Loucy (cell line): ENCODE measurements around the gene DSCAM.

Source experiments
- H2AFZ ChIP-seq: fragments of 200-600 bp; sonication (generic); 2 replicates; pipeline ENCODE4 v1.6.0; 2016; ENCODE audit warnings: antibody characterized with exemption, mild to moderate bottlenecking, low read length, moderate library complexity
- H3F3A ChIP-seq: fragments of 200-600 bp; 2 replicates; pipeline ENCODE4 v1.6.0; 2016; ENCODE audit warnings: antibody characterized with exemption, low read depth, mild to moderate bottlenecking
- H3K27me3 ChIP-seq: fragments of 200-600 bp; sonication (generic); 2 replicates; pipeline ENCODE4 v1.6.1; 2014; ENCODE audit warnings: low read length, mild to moderate bottlenecking; ENCODE audit not compliant: insufficient read depth, poor library complexity, severe bottlenecking
- H3K36me3 ChIP-seq: fragments of 200-600 bp; sonication (generic); 2 replicates; pipeline ENCODE4 v1.6.1; 2016; ENCODE audit warnings: low read length; ENCODE audit not compliant: insufficient read depth
- H3K4me1 ChIP-seq: fragments of 200-600 bp; sonication (generic); 2 replicates; pipeline ENCODE4 v1.5.1; 2014; ENCODE audit warnings: low read length, mild to moderate bottlenecking; ENCODE audit not compliant: insufficient read depth, poor library complexity, severe bottlenecking
- H3K4me2 ChIP-seq: fragments of 200-600 bp; sonication (generic); 2 replicates; pipeline ENCODE4 v1.6.0; 2014; ENCODE audit warnings: antibody characterized with exemption, low read length, low read depth, mild to moderate bottlenecking; ENCODE audit not compliant: poor library complexity, severe bottlenecking
- H3K4me3 ChIP-seq: fragments of 200-600 bp; sonication (generic); 2 replicates; pipeline ENCODE4 v1.5.1; 2014; ENCODE audit warnings: low read length, mild to moderate bottlenecking, mixed read lengths; ENCODE audit not compliant: poor library complexity, severe bottlenecking
- H3K79me2 ChIP-seq: fragments of 200-600 bp; sonication (generic); 2 replicates; pipeline ENCODE4 v1.6.1; 2014; ENCODE audit warnings: low read length; ENCODE audit not compliant: insufficient read depth
- H3K9ac ChIP-seq: fragments of 200-600 bp; sonication (generic); 2 replicates; pipeline ENCODE4 v1.6.0; 2014; ENCODE audit warnings: mild to moderate bottlenecking, low read depth, low read length, moderate library complexity; ENCODE audit not compliant: poor library complexity, severe bottlenecking
- H3K9me2 ChIP-seq: fragments of 200-600 bp; sonication (generic); replicated peaks from 2 replicates; pipeline ENCODE4 v1.6.1; 2016; ENCODE audit warnings: low read depth, low read length, mixed read lengths
- H3K9me3 ChIP-seq: fragments of 200-600 bp; sonication (generic); 2 replicates; pipeline ENCODE4 v1.6.1; 2014; ENCODE audit warnings: mild to moderate bottlenecking, antibody characterized with exemption, low read length, low read depth; ENCODE audit not compliant: insufficient read depth
- H4K20me1 ChIP-seq: fragments of 200-600 bp; sonication (generic); 2 replicates; pipeline ENCODE4 v1.6.0; 2014; ENCODE audit warnings: antibody characterized with exemption, low read length, mild to moderate bottlenecking; ENCODE audit not compliant: insufficient read depth, poor library complexity, severe bottlenecking
- CTCF ChIP-seq: fragments of 200-600 bp; sonication (generic); conservative IDR thresholded peaks from 2 replicates; pipeline ENCODE4 v1.5.1; 2014; ENCODE audit warnings: mild to moderate bottlenecking, antibody characterized with exemption, low read length
- EZH2phosphoT487 ChIP-seq: fragments of 200-600 bp; IDR thresholded peaks from 2 replicates; pipeline ENCODE4 v1.6.1; 2018; ENCODE audit warnings: antibody characterized with exemption, mild to moderate bottlenecking, moderate library complexity, borderline replicate concordance

Gene DSCAM

GRCh38 chr21:40060083-40060677, 786.8 kb downstream of the DSCAM start:
- Histone ChIP-seq H3K36me3 (no peaks in the 10 kb centered on the region), H3K4me2 (no peak overlapping the region), H3K9ac (no peak overlapping the region), H3F3A (no peaks in the 10 kb centered on the region), H3K9me2 (no peaks in the 10 kb centered on the region), H3K4me3 (no peak overlapping the region), H3K4me1 (no peaks in the 10 kb centered on the region), H2AFZ (no peak overlapping the region), H3K79me2 (no peaks in the 10 kb centered on the region), H3K9me3 (peaks cover 6% of the 10 kb centered on the region; the same call in 1 of the 2 replicates), H3K27me3 (no peaks in the 10 kb centered on the region), H4K20me1 (no peaks in the 10 kb centered on the region)
- TF ChIP-seq EZH2phosphoT487 (no peak), CTCF (no peak)

DNA sequence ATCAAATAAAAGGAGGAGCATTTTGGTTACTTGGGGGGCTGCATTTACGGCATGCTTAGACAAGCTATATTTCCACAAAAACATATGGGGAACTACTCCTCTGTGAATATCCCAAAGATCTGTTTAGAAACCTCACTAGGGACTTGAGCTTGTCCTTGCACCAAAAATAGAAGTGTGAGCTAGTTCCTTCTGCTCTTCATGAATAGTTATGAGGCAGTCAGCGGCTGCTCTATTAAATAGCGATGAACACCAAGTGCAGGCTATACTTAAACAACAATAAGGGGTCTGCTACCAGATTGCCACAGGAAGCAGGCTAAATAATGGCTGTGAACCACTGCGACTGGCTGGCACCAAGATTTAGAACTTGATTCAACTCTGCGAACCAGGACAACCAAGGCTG, 789.6 kb downstream of the DSCAM start:
- Histone ChIP-seq H3K9me3 (peaks cover 3% of the 10 kb centered on the region; the same call in 1 of the 2 replicates), H3K9ac (no peak overlapping the region), H3K4me2 (no peak overlapping the region), H3K9me2 (no peaks in the 10 kb centered on the region), H3K27me3 (no peaks in the 10 kb centered on the region), H3F3A (no peaks in the 10 kb centered on the region), H4K20me1 (no peaks in the 10 kb centered on the region), H3K79me2 (no peaks in the 10 kb centered on the region), H3K4me3 (no peak overlapping the region), H2AFZ (no peak overlapping the region), H3K4me1 (no peaks in the 10 kb centered on the region), H3K36me3 (no peaks in the 10 kb centered on the region)
- no peak for TF ChIP-seq EZH2phosphoT487

DNA sequence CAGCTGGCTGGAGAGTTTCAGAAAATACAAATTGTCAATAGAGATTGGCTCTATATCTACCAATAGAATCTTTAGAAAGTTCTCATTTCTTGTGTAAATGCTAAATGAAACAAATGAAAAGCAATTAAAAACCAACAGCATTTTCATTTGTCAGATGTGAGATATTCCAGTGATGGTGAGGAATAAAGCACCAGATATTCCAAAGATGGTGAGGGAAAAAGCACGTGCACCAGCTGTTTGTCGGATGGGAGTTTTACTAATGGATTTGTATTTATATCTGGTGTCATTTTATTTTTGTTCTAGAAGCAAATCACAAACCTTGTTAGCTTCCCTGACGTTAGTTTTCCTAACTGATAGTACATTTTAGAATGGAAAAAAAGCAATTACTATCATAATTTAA, 790.9 kb downstream of the DSCAM start:
- Histone ChIP-seq H3K27me3 (no peaks in the 10 kb centered on the region), H3K9me2 (no peaks in the 10 kb centered on the region), H4K20me1 (no peaks in the 10 kb centered on the region), H3K4me2 (no peak overlapping the region), H3F3A (no peaks in the 10 kb centered on the region), H3K4me1 (no peaks in the 10 kb centered on the region), H3K4me3 (no peak overlapping the region), H2AFZ (no peak overlapping the region), H3K79me2 (no peaks in the 10 kb centered on the region), H3K9ac (no peak overlapping the region), H3K9me3 (peaks cover 3% of the 10 kb centered on the region; the same call in 1 of the 2 replicates), H3K36me3 (no peaks in the 10 kb centered on the region)
- no peak for TF ChIP-seq EZH2phosphoT487
- TF ChIP-seq CTCF: no peak

DNA sequence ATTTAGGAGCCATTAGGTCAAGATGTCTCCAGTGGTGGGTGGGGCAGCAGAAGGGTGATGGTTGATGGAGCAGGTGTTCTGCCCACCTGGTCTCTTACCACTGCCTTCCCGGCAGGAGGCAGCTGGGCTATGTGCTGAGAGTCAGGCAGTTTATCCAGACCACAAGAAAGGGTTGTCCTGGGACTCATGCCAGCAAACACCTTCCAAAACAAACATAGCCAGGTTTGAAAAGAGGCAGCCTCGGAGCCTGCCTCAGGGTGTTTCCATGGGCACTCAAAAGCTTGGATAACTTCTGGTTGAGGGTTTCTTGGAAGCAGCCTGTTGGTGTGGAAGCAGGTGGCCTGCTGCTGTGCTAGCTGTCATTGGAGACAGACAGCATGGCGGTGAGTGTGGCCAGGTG, 792.6 kb downstream of the DSCAM start:
- Histone ChIP-seq H3F3A (no peaks in the 10 kb centered on the region), H3K79me2 (no peaks in the 10 kb centered on the region), H2AFZ (no peak overlapping the region), H3K9me2 (no peaks in the 10 kb centered on the region), H3K4me3 (no peak overlapping the region), H3K4me1 (no peaks in the 10 kb centered on the region), H3K9me3 (peaks cover 3% of the 10 kb centered on the region; the same call in 1 of the 2 replicates), H3K36me3 (no peaks in the 10 kb centered on the region), H3K4me2 (no peak overlapping the region), H4K20me1 (no peaks in the 10 kb centered on the region), H3K9ac (no peak overlapping the region), H3K27me3 (no peaks in the 10 kb centered on the region)
- TF ChIP-seq CTCF: no peak
- TF ChIP-seq EZH2phosphoT487: no peak
